NB4 (cell line): Measurements from ENCODE around the gene OR7A17.

Experiments
- CTCF ChIP-seq: IDR thresholded peaks from one replicate; pipeline ENCODE4 v1.5.1; 2012; ENCODE audit warnings: low read depth, low read length
- MAX ChIP-seq: IDR thresholded peaks from 2 replicates; pipeline ENCODE4 v1.6.1; 2011; ENCODE audit warnings: low read depth, low read length
- POLR2A ChIP-seq: IDR thresholded peaks from 2 replicates; pipeline ENCODE4 v1.6.1; 2011; ENCODE audit warnings: mild to moderate bottlenecking; ENCODE audit not compliant: insufficient read length; ENCODE audit errors: extremely low read depth

- TF ChIP-seq CTCF = no peak
- TF ChIP-seq POLR2A = no peak
- no peak for TF ChIP-seq MAX
Measured at GRCh38 chr19:14889994-14890642, 4.2 kb upstream of the OR7A17 start.
